DND-41 (cell line): ENCODE measurements around the gene SLX4IP.

Source experiments
- CTCF ChIP-seq: IDR thresholded peaks from 2 replicates; pipeline ENCODE4 v1.5.1; 2012; ENCODE audit warnings: borderline replicate concordance, low read length, moderate library complexity, mild to moderate bottlenecking; ENCODE audit not compliant: poor library complexity, severe bottlenecking; ENCODE audit errors: extremely low read depth
- EZH2 ChIP-seq: IDR thresholded peaks from 3 replicates; pipeline ENCODE4 v1.6.1; 2012; ENCODE audit warnings: borderline replicate concordance, low read depth, mild to moderate bottlenecking, moderate library complexity, low read length, inconsistent platforms; ENCODE audit not compliant: severe bottlenecking

- TF ChIP-seq CTCF, result no peak
- TF ChIP-seq EZH2, result no peak
These were observed 31.0 kb upstream of the SLX4IP start for GRCh38 chr20:10404023-10404628.
